GM19455 (cell line): ENCODE results near the gene TRIOBP.

Experiments
- ATAC-seq: cut with Tn5 transposase; IDR thresholded peaks from one replicate; pipeline ENCODE4 v1.9.1; 2021; ENCODE audit not compliant: unreplicated experiment

Gene TRIOBP

GRCh38 chr22:37823134-37823985, 126.5 kb downstream of the TRIOBP start, which contains the start of gene GALR3:
GALR3 (plus strand) TSS chr22:37823382; CDS start chr22:37823407, 25 bp downstream.
- no peak for ATAC-seq

GRCh38 chr22:37824674-37825641, 128.1 kb downstream of the TRIOBP start:
- no peak for ATAC-seq
